Activated effector memory CD4-positive, alpha-beta T cell treated with anti-CD3 and anti-CD28 coated beads, Interleukin-2, amount 50 U/mL, for 16 hours (primary cell): ENCODE results near the gene RASA3.
"Not testable (repeated sequence)": the region's sequence is repeated elsewhere in the genome, so short reads cannot be mapped to it uniquely, and the experiment has no call there.

Experiments
- DNase-seq: peaks from one replicate; pipeline ENCODE4 v3.0.0-alpha.2; 2020

RASA3 gene, protein sequence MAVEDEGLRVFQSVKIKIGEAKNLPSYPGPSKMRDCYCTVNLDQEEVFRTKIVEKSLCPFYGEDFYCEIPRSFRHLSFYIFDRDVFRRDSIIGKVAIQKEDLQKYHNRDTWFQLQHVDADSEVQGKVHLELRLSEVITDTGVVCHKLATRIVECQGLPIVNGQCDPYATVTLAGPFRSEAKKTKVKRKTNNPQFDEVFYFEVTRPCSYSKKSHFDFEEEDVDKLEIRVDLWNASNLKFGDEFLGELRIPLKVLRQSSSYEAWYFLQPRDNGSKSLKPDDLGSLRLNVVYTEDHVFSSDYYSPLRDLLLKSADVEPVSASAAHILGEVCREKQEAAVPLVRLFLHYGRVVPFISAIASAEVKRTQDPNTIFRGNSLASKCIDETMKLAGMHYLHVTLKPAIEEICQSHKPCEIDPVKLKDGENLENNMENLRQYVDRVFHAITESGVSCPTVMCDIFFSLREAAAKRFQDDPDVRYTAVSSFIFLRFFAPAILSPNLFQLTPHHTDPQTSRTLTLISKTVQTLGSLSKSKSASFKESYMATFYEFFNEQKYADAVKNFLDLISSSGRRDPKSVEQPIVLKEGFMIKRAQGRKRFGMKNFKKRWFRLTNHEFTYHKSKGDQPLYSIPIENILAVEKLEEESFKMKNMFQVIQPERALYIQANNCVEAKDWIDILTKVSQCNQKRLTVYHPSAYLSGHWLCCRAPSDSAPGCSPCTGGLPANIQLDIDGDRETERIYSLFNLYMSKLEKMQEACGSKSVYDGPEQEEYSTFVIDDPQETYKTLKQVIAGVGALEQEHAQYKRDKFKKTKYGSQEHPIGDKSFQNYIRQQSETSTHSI

DNA sequence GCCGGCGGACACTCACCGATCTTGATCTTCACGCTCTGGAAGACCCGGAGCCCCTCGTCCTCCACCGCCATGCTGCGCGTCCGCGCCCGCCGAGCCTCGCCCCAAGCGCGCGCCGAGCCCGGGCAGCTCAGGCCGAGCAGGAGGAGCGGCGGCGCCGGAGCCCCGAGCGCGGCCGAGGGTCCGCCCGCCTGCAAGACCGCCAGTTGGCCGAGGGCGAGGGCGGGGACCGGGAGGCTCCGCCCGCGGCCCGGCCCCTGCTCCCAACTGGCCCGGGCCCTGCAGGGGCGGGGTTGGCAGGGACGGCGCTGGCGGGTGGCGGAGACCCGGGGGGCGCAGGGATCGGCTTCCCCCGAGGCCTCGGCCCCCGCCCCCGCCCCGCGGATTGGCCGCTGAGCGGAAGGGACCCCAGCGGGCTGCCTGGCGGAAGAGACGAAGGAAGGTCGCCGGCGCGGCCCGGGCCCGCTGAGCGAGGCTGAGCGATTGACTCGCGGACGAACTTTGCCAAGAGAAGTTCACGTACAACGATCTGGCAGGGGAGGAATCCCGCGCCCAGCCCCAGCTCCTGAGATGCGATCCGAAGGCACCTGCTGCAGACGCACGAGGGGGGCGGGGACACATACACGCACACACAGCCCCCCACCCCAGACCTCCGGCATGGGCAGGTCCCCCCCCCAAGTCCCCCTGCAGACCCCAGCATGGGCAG is at the start of gene RASA3:
RASA3 (minus strand) TSS at position 205 of the 703 bp plus-strand sequence; CDS start at position 71, 134 bp downstream.
- peak; percentile 87 for DNase-seq

DNA sequence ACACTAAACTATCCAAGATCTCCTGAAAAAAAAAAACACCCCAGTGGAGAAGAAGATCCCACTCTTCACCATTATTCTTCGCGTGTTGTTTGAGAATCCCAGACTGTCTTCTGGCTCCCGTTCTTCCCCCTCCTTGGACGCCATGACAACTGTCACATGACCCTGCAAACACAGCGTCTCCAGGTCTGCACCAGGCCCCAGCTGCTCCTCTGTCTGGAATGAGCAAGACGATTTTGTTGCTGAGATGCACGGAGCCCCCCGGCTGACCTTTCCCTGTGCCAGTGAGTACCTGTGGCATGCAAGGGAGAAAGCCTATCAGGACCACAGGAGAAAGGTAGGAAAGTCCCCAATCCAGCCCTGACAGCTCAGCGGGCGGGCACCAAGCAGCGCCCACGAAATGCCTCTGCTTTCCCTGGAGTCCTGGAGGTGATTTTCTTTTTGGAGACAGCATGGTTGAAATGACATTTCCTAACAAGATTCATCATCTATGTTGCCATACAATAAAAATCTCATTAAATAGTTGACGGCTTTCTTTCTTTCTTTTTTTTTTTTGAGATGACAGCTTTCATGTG is 46.8 kb upstream of the RASA3 start, which contains the start of gene CFAP97D2:
CFAP97D2 (plus strand) TSS at position 171 of the 572 bp plus-strand sequence; CDS start at position 245, 74 bp downstream.
- no peak for DNase-seq

DNA sequence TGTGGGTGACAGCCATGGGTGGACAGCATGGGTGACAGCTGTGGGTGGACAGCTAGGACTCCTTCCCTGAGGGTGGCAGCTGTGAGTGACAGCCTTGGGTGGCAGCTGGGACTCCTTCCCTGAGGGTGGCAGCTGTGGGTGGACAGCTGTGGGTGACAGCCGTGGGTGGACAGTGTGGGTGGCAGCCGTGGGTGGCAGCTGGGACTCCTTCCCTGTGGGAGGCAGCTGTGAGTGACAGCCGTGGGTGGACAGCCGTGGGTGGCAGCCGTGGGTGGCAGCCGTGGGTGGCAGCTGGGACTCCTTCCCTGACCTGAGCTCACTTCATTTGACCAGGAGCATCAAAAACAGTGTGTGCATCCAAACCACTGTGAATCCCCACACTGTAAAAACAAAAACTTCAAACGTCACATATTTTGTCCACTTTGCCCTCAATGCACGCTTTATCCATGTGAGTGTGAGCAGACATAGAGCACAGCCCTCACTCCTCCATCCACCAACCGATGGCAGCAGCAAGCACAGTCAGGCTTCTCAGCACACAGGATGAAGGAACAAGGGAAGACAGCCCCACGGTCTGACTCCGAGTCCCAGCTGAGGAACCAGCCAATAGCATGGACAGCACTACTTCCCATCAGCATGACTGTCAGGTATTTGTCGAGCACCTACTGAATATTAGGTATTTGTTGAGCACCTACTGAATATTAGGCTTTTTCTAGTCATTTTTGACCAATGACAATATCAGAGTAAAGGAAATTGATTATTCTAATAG is 45.0 kb upstream of the RASA3 start:
- DNase-seq: peak; percentile 62

DNA sequence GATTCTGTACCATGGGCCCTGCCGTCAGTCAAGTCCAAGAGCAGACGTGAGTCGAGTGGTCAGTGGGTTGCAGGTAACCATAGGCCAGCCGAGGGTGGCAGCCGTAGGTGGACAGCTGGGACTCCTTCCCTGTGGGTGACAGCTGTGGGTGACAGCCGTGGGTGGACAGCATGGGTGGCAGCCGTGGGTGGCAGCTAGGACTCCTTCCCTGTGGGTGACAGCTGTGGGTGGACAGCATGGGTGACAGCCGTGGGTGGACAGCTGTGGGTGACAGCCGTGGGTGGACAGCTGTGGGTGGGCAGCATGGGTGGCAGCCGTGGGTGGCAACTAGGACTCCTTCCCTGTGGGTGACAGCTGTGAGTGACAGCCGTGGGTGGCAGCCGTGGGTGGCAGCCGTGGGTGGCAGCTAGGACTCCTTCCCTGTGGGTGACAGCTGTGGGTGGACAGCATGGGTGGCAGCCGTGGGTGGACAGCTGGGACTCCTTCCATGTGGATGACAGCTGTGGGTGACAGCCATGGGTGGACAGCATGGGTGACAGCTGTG is 44.0 kb upstream of the RASA3 start:
- DNase-seq: not testable (repeated sequence)

- no peak for DNase-seq
Measured at GRCh38 chr13:114174529-114174961, 42.1 kb upstream of the RASA3 start.

- DNase-seq: no peak
Measured at GRCh38 chr13:114173745-114174144, 41.3 kb upstream of the RASA3 start.

- no peak for DNase-seq
Measured at GRCh38 chr13:114173272-114173671, 40.8 kb upstream of the RASA3 start.

GRCh38 chr13:114167885-114168284 is 35.5 kb upstream of the RASA3 start:
- DNase-seq: no peak

DNA sequence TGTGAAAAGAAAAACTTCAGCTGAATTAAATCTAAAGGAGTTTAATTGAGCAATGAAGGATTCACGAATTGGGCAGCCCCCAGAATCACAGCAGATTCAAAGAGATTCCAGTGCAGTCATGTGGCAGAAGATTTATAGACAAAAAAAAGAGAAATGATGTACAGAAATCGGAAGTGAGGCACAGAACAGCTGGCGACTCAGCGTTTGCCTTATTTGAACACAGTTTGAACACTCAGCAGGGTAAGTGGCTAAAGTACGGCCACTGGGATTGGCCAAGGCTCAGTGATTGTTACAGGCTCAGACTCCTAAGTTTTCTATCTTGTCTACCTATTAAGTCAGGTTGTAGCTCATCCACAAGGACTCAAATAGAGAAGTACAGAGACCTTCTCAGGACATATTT is 35.0 kb upstream of the RASA3 start:
- no peak for DNase-seq

DNA sequence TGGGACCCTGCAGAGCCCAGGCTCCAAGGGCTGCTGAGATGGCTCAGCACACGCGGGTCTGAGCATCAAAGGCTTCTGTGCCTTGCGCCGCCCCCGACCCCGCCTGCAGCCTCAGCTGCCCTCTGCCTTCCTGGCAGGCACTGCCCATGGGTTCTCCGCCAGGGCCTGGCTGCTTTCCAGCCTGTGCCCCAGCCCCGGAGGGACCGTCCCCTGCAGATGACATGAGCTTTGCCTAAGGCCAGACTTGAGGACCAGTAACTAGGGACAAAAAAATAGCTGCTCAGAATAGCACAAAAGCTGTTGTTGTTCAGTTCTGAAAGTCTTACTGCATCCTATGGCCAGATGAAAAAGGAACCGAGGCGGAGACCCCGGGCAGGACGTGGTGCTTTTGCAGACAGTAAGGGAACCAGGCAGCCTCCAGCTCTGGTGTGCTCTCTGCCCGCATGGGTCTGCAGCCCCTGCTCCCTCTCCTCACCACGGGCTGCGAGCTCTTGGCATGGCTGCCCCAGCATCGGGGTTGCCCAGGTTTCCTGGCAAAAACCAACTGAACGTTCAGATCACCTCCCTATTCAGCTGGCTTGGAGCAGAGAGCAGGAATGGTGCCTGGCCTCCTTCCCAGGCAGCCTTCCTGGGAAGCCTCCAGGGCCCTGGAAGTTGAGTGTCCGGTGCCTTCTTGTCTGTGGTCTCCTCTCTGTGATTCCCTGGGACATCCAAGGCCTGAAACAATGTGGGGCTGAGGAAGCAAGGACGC is 34.1 kb upstream of the RASA3 start:
- peak; percentile 61 for DNase-seq

GRCh38 chr13:114164681-114165429 is 32.4 kb upstream of the RASA3 start:
- peak; percentile 50 for DNase-seq

DNA sequence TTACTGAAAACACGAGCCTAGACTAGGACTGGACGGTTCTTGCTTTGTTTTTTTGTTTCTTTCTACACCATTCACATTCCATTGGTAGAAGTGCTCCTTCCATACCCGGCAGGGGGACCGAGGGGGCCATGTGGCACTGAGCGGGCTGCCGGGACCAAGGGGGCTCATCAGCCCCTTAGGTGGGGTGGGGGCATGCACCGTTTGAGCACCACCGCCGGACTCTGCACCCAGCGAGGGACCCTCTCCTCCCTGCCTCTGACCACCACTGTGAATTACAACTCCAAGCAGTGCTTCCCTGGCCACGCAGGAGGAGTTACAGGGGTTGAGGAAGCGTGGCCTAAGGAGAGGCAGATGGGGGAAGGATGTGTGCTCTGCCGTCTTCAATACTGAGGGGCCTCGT is 31.6 kb upstream of the RASA3 start:
- DNase-seq: no peak

DNA sequence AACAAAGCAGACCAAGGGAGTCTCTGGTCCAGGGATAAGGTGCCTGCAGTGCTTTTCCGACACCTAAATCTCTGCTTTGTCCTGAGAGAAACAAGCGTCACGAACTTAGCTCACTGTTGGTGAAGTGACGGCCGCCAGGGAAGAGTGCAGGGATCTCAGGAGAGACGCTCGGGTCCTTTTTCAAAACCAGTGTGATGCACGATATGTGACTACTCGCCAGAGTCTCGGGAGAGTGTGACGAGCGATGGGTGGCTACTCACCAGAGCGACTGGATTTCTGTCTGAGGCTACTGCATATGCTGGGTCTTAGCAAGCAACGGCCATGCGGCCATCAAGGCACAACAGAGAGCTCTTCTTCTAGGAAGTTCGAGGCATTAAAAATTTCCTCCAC is 30.1 kb upstream of the RASA3 start:
- DNase-seq: no peak

- peak; percentile 76 for DNase-seq
Measured at GRCh38 chr13:114161644-114162532, 29.5 kb upstream of the RASA3 start.

- peak; percentile 70 for DNase-seq
Measured at GRCh38 chr13:114161028-114161556, 28.7 kb upstream of the RASA3 start.

GRCh38 chr13:114158869-114159666 is 26.6 kb upstream of the RASA3 start:
- DNase-seq: not testable (repeated sequence)

GRCh38 chr13:114157869-114158495 is 25.6 kb upstream of the RASA3 start:
- no peak for DNase-seq
